Limb (tissue), 2 donors: ENCODE data around the gene CELA1.
"Not testable (repeated sequence)": the region's sequence is repeated elsewhere in the genome, so short reads cannot be mapped to it uniquely, and the experiment has no call there.

Experiments used
- DNase-seq, 2 donors: peaks; one replicate each; pipeline ENCODE4 v3.0.0-alpha.2; 2016; ENCODE audit errors: extremely low spot score in 2 of 2

CELA1 gene

GRCh38 chr12:51318057-51318806 lies 28.2 kb downstream of the CELA1 start:
- DNase-seq, result not testable (repeated sequence)

- DNase-seq, result no peak
These were observed 35.1 kb downstream of the CELA1 start for GRCh38 chr12:51311389-51311788.

- DNase-seq, result no peak
These were observed 38.6 kb downstream of the CELA1 start for GRCh38 chr12:51307655-51308593.

- no peak for DNase-seq
These were observed 40.0 kb downstream of the CELA1 start for GRCh38 chr12:51306507-51306906.

- not testable (repeated sequence) for DNase-seq
These were observed 45.7 kb downstream of the CELA1 start for GRCh38 chr12:51300768-51301167.

- DNase-seq, result no peak
These were observed 50.8 kb downstream of the CELA1 start for GRCh38 chr12:51295651-51296050.

GRCh38 chr12:51294097-51294496 lies 52.4 kb downstream of the CELA1 start:
- DNase-seq, result not testable (repeated sequence)

- DNase-seq, result no peak
These were observed 52.8 kb downstream of the CELA1 start for GRCh38 chr12:51293696-51294095.

GRCh38 chr12:51291603-51292513 lies 54.6 kb downstream of the CELA1 start:
- DNase-seq, result not testable (repeated sequence)

- no peak for DNase-seq
These were observed 60.6 kb downstream of the CELA1 start for GRCh38 chr12:51285843-51286242.

GRCh38 chr12:51281202-51281924 lies 65.1 kb downstream of the CELA1 start:
- DNase-seq, result no peak
